Parathyroid adenoma (tissue), 2 donors: ENCODE measurements around the gene FOXN3.

Source experiments
- H2AFZ ChIP-seq: fragments of 300-600 bp; sonication (generic); one replicate; pipeline ENCODE4 v1.7.0; 2017; ENCODE audit warnings: antibody characterized with exemption, mild to moderate bottlenecking
- H3K27ac ChIP-seq: fragments of 300-600 bp; sonication (generic); one replicate; pipeline ENCODE4 v1.7.0; 2017
- H3K27me3 ChIP-seq: fragments of 300-600 bp; sonication (generic); one replicate; pipeline ENCODE4 v1.7.0; 2017; ENCODE audit warnings: low read length; ENCODE audit not compliant: control insufficient read depth, insufficient read depth
- H3K36me3 ChIP-seq: fragments of 300-600 bp; sonication (generic); one replicate; pipeline ENCODE4 v1.7.0; 2017; ENCODE audit warnings: low read length; ENCODE audit not compliant: control insufficient read depth, insufficient read depth
- H3K4me1 ChIP-seq: fragments of 300-600 bp; sonication (generic); one replicate; pipeline ENCODE4 v1.7.0; 2017; ENCODE audit warnings: control low read depth
- H3K4me2 ChIP-seq: fragments of 300-600 bp; sonication (generic); one replicate; pipeline ENCODE4 v1.7.0; 2017; ENCODE audit warnings: low read length
- H3K4me3 ChIP-seq: fragments of 300-600 bp; sonication (generic); one replicate; pipeline ENCODE4 v1.7.0; 2017; ENCODE audit warnings: low read depth, low read length
- H3K79me2 ChIP-seq: fragments of 300-600 bp; sonication (generic); one replicate; pipeline ENCODE4 v1.7.0; 2017; ENCODE audit warnings: control low read depth
- H3K9ac ChIP-seq: fragments of 300-600 bp; sonication (generic); one replicate; pipeline ENCODE4 v1.7.0; 2017; ENCODE audit warnings: mild to moderate bottlenecking
- H3K9me3 ChIP-seq: fragments of 300-600 bp; sonication (generic); one replicate; pipeline ENCODE4 v1.7.0; 2017; ENCODE audit warnings: low read length; ENCODE audit not compliant: control insufficient read depth
- CTCF ChIP-seq: fragments of 300-600 bp; sonication (generic); IDR thresholded peaks from one replicate; pipeline ENCODE4 v1.7.0; 2017; ENCODE audit warnings: antibody characterized with exemption, mild to moderate bottlenecking
- donor health status: primary hyperparathyroidism.

The FOXN3 gene

GRCh38 chr14:89372512-89372883 lies 44.5 kb downstream of the FOXN3 start:
- Histone ChIP-seq H3K36me3 (no peaks in the 10 kb centered on the region), H3K79me2 (peaks cover 47% of the 10 kb centered on the region), H3K4me1 (peaks cover 9% of the 10 kb centered on the region), H2AFZ (no peak overlapping the region), H3K4me3 (no peak overlapping the region), H3K9me3 (no peaks in the 10 kb centered on the region), H3K27ac (no peak overlapping the region), H3K27me3 (no peaks in the 10 kb centered on the region), H3K4me2 (no peak overlapping the region), H3K9ac (no peak overlapping the region)
- no peak for TF ChIP-seq CTCF

- no peaks in the 10 kb centered on the region for H3K36me3 ChIP-seq
- H3K4me2 ChIP-seq: no peak overlapping the region
- H3K27me3 ChIP-seq: no peaks in the 10 kb centered on the region
- H3K27ac ChIP-seq: no peak overlapping the region
- H3K4me3 ChIP-seq: no peak overlapping the region
- no peak overlapping the region for H3K9ac ChIP-seq
- no peak overlapping the region for H2AFZ ChIP-seq
- peaks cover 13% of the 10 kb centered on the region for H3K4me1 ChIP-seq
- no peaks in the 10 kb centered on the region for H3K9me3 ChIP-seq
- no peak for TF ChIP-seq CTCF
- H3K79me2 ChIP-seq: peaks cover 47% of the 10 kb centered on the region
Measured at GRCh38 chr14:89371585-89372511, 45.2 kb downstream of the FOXN3 start.

- H3K4me1 ChIP-seq: peaks cover 16% of the 10 kb centered on the region
- no peak overlapping the region for H3K27ac ChIP-seq
- no peak overlapping the region for H3K9ac ChIP-seq
- no peak overlapping the region for H2AFZ ChIP-seq
- no peaks in the 10 kb centered on the region for H3K27me3 ChIP-seq
- no peak for TF ChIP-seq CTCF
- no peaks in the 10 kb centered on the region for H3K36me3 ChIP-seq
- no peak overlapping the region for H3K4me3 ChIP-seq
- H3K4me2 ChIP-seq: no peak overlapping the region
- H3K9me3 ChIP-seq: no peaks in the 10 kb centered on the region
- peaks cover 46% of the 10 kb centered on the region for H3K79me2 ChIP-seq
Measured at GRCh38 chr14:89370781-89371180, 46.3 kb downstream of the FOXN3 start.

GRCh38 chr14:89370381-89370780 lies 46.7 kb downstream of the FOXN3 start:
- H3K4me3 ChIP-seq: no peak overlapping the region
- peaks cover 17% of the 10 kb centered on the region for H3K4me1 ChIP-seq
- H2AFZ ChIP-seq: no peak overlapping the region
- H3K27me3 ChIP-seq: no peaks in the 10 kb centered on the region
- TF ChIP-seq CTCF: no peak
- no peak overlapping the region for H3K9ac ChIP-seq
- H3K4me2 ChIP-seq: peak overlapping the region; percentile 15
- H3K36me3 ChIP-seq: no peaks in the 10 kb centered on the region
- H3K27ac ChIP-seq: no peak overlapping the region
- H3K79me2 ChIP-seq: peaks cover 49% of the 10 kb centered on the region
- no peaks in the 10 kb centered on the region for H3K9me3 ChIP-seq

GRCh38 chr14:89369656-89370055 lies 47.4 kb downstream of the FOXN3 start:
- peaks cover 56% of the 10 kb centered on the region for H3K79me2 ChIP-seq
- no peaks in the 10 kb centered on the region for H3K36me3 ChIP-seq
- TF ChIP-seq CTCF: no peak
- no peak overlapping the region for H2AFZ ChIP-seq
- no peak overlapping the region for H3K4me2 ChIP-seq
- peaks cover 19% of the 10 kb centered on the region for H3K4me1 ChIP-seq
- H3K27me3 ChIP-seq: no peaks in the 10 kb centered on the region
- H3K4me3 ChIP-seq: no peak overlapping the region
- H3K27ac ChIP-seq: no peak overlapping the region
- no peak overlapping the region for H3K9ac ChIP-seq
- no peaks in the 10 kb centered on the region for H3K9me3 ChIP-seq
